Measurements from ENCODE around the gene LRATD1.
"Not testable (repeated sequence)": the region's sequence is repeated elsewhere in the genome, so short reads cannot be mapped to it uniquely, and the experiment has no call there.

The LRATD1 gene

GRCh38 chr2:14615760-14616159 is 16.8 kb upstream of the LRATD1 start:
- no peak overlapping the region for H3K4me3 ChIP-seq (ENCODE audit: low read depth in 1 of 5, low read length in 5 of 5)
- H3K27ac ChIP-seq (ENCODE audit: low read depth, low read length), result no peak overlapping the region
- H3K27me3 ChIP-seq (ENCODE audit: control insufficient read depth in 5 of 5, insufficient read depth in 4 of 5, low read length in 5 of 5), result peaks cover 0 to 4% (median 0%) of the 10 kb centered on the region in 5 donors
- H3K9me3 ChIP-seq (ENCODE audit: control insufficient read depth in 5 of 5, low read length in 5 of 5), result no peaks in the 10 kb centered on the region
- H3K9ac ChIP-seq (ENCODE audit: low read length in 5 of 5), result no peak overlapping the region
- H3K36me3 ChIP-seq (ENCODE audit: control insufficient read depth in 5 of 5, insufficient read depth in 5 of 5, low read length in 5 of 5), result no peaks in the 10 kb centered on the region
- no peaks in the 10 kb centered on the region for H3K4me1 ChIP-seq (ENCODE audit: control insufficient read depth in 5 of 5, insufficient read depth in 5 of 5, low read length in 5 of 5)

DNA sequence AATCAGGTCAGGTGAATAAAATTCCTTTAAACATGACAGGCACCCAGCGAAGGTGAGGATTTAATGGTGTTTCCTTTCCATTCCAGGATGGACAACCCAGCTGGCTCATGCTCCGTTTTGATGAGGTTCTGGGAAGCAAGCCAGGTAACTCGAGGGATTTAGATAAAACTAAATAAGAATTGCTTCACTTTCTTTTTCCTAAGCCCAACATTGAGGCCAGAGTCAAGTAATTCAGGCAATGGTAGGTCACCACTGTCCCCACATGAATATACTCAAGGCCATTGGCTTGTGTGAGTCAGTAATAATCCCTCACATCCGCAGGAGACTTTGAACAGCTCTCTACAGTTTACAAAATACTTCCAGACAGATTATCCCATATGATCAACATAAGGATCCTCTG is 16.2 kb upstream of the LRATD1 start:
- H3K4me1 ChIP-seq (ENCODE audit: control insufficient read depth in 5 of 5, insufficient read depth in 5 of 5, low read length in 5 of 5), result no peaks in the 10 kb centered on the region
- no peak overlapping the region for H3K9ac ChIP-seq (ENCODE audit: low read length in 5 of 5)
- H3K9me3 ChIP-seq (ENCODE audit: control insufficient read depth in 5 of 5, low read length in 5 of 5), result no peaks in the 10 kb centered on the region
- H3K27me3 ChIP-seq (ENCODE audit: control insufficient read depth in 5 of 5, insufficient read depth in 4 of 5, low read length in 5 of 5), result peaks cover 0 to 4% (median 0%) of the 10 kb centered on the region in 5 donors
- H3K27ac ChIP-seq (ENCODE audit: low read depth, low read length), result no peak overlapping the region
- H3K36me3 ChIP-seq (ENCODE audit: control insufficient read depth in 5 of 5, insufficient read depth in 5 of 5, low read length in 5 of 5), result no peaks in the 10 kb centered on the region
- H3K4me3 ChIP-seq (ENCODE audit: low read depth in 1 of 5, low read length in 5 of 5), result no peak overlapping the region

GRCh38 chr2:14616950-14617349 is 15.6 kb upstream of the LRATD1 start:
- Histone ChIP-seq H3K4me3 (ENCODE audit: low read depth in 1 of 5, low read length in 5 of 5) (no peak overlapping the region), H3K9me3 (ENCODE audit: control insufficient read depth in 5 of 5, low read length in 5 of 5) (no peaks in the 10 kb centered on the region), H3K36me3 (ENCODE audit: control insufficient read depth in 5 of 5, insufficient read depth in 5 of 5, low read length in 5 of 5) (no peaks in the 10 kb centered on the region), H3K9ac (ENCODE audit: low read length in 5 of 5) (no peak overlapping the region), H3K27me3 (ENCODE audit: control insufficient read depth in 5 of 5, insufficient read depth in 4 of 5, low read length in 5 of 5) (peaks cover 0 to 4% (median 0%) of the 10 kb centered on the region in 5 donors), H3K4me1 (ENCODE audit: control insufficient read depth in 5 of 5, insufficient read depth in 5 of 5, low read length in 5 of 5) (no peaks in the 10 kb centered on the region), H3K27ac (ENCODE audit: low read depth, low read length) (no peak overlapping the region)

GRCh38 chr2:14619441-14619840 is 13.1 kb upstream of the LRATD1 start:
- no peak overlapping the region for H3K9ac ChIP-seq (ENCODE audit: low read length in 5 of 5)
- no peaks in the 10 kb centered on the region for H3K4me1 ChIP-seq (ENCODE audit: control insufficient read depth in 5 of 5, insufficient read depth in 5 of 5, low read length in 5 of 5)
- peaks cover 0 to 2% (median 0%) of the 10 kb centered on the region in 5 donors for H3K27me3 ChIP-seq (ENCODE audit: control insufficient read depth in 5 of 5, insufficient read depth in 4 of 5, low read length in 5 of 5)
- H3K36me3 ChIP-seq (ENCODE audit: control insufficient read depth in 5 of 5, insufficient read depth in 5 of 5, low read length in 5 of 5), result no peaks in the 10 kb centered on the region
- no peak overlapping the region for H3K27ac ChIP-seq (ENCODE audit: low read depth, low read length)
- no peaks in the 10 kb centered on the region for H3K9me3 ChIP-seq (ENCODE audit: control insufficient read depth in 5 of 5, low read length in 5 of 5)
- H3K4me3 ChIP-seq (ENCODE audit: low read depth in 1 of 5, low read length in 5 of 5), result no peak overlapping the region

DNA sequence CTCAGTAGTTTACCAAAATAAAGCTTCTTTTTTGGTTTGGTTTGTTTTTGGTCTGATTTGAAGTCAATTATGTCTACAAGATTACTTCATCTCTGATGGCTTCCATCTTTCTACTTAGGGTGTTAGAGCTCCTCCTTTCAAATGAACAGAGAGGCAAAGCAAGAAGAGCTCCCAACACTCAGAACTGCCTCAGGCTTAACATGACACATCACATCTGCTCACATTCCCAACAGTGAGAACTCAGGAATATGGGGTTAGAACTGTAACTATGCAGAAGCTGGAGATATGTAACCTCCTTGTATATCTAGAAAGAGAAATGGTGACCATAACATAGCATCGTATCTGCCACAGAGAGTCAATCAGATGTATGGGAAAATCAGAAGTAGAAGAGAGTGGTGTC is 11.4 kb upstream of the LRATD1 start:
- Histone ChIP-seq H3K9me3 (ENCODE audit: control insufficient read depth in 5 of 5, low read length in 5 of 5) (no peaks in the 10 kb centered on the region), H3K36me3 (ENCODE audit: control insufficient read depth in 5 of 5, insufficient read depth in 5 of 5, low read length in 5 of 5) (no peaks in the 10 kb centered on the region), H3K4me1 (ENCODE audit: control insufficient read depth in 5 of 5, insufficient read depth in 5 of 5, low read length in 5 of 5) (no peaks in the 10 kb centered on the region), H3K27me3 (ENCODE audit: control insufficient read depth in 5 of 5, insufficient read depth in 4 of 5, low read length in 5 of 5) (peaks cover 0 to 2% (median 0%) of the 10 kb centered on the region in 5 donors), H3K4me3 (ENCODE audit: low read depth in 1 of 5, low read length in 5 of 5) (no peak overlapping the region), H3K27ac (ENCODE audit: low read depth, low read length) (no peak overlapping the region), H3K9ac (ENCODE audit: low read length in 5 of 5) (no peak overlapping the region)

- Histone ChIP-seq H3K4me3 (ENCODE audit: low read depth in 1 of 5, low read length in 5 of 5) (no peak overlapping the region), H3K4me1 (ENCODE audit: control insufficient read depth in 5 of 5, insufficient read depth in 5 of 5, low read length in 5 of 5) (no peaks in the 10 kb centered on the region), H3K27me3 (ENCODE audit: control insufficient read depth in 5 of 5, insufficient read depth in 4 of 5, low read length in 5 of 5) (peaks cover 0 to 2% (median 0%) of the 10 kb centered on the region in 5 donors), H3K9me3 (ENCODE audit: control insufficient read depth in 5 of 5, low read length in 5 of 5) (no peaks in the 10 kb centered on the region), H3K27ac (ENCODE audit: low read depth, low read length) (no peak overlapping the region), H3K36me3 (ENCODE audit: control insufficient read depth in 5 of 5, insufficient read depth in 5 of 5, low read length in 5 of 5) (no peaks in the 10 kb centered on the region), H3K9ac (ENCODE audit: low read length in 5 of 5) (no peak overlapping the region)
Observed at GRCh38 chr2:14621906-14622549, 10.5 kb upstream of the LRATD1 start.

GRCh38 chr2:14622550-14622939 is 10.0 kb upstream of the LRATD1 start:
- not testable (repeated sequence) for H3K9ac ChIP-seq (ENCODE audit: low read length in 5 of 5); H3K27ac ChIP-seq (ENCODE audit: low read depth, low read length); H3K4me1 ChIP-seq (ENCODE audit: control insufficient read depth in 5 of 5, insufficient read depth in 5 of 5, low read length in 5 of 5); H3K4me3 ChIP-seq (ENCODE audit: low read depth in 1 of 5, low read length in 5 of 5); H3K27me3 ChIP-seq (ENCODE audit: control insufficient read depth in 5 of 5, insufficient read depth in 4 of 5, low read length in 5 of 5); H3K36me3 ChIP-seq (ENCODE audit: control insufficient read depth in 5 of 5, insufficient read depth in 5 of 5, low read length in 5 of 5); H3K9me3 ChIP-seq (ENCODE audit: control insufficient read depth in 5 of 5, low read length in 5 of 5)

- Histone ChIP-seq H3K4me3 (ENCODE audit: low read depth in 1 of 5, low read length in 5 of 5) (no peak overlapping the region), H3K4me1 (ENCODE audit: control insufficient read depth in 5 of 5, insufficient read depth in 5 of 5, low read length in 5 of 5) (no peaks in the 10 kb centered on the region), H3K27me3 (ENCODE audit: control insufficient read depth in 5 of 5, insufficient read depth in 4 of 5, low read length in 5 of 5) (peaks cover 0 to 2% (median 0%) of the 10 kb centered on the region in 5 donors), H3K9ac (ENCODE audit: low read length in 5 of 5) (no peak overlapping the region), H3K9me3 (ENCODE audit: control insufficient read depth in 5 of 5, low read length in 5 of 5) (no peaks in the 10 kb centered on the region), H3K36me3 (ENCODE audit: control insufficient read depth in 5 of 5, insufficient read depth in 5 of 5, low read length in 5 of 5) (no peaks in the 10 kb centered on the region), H3K27ac (ENCODE audit: low read depth, low read length) (no peak overlapping the region)
Observed at GRCh38 chr2:14623237-14623636, 9.3 kb upstream of the LRATD1 start.

DNA sequence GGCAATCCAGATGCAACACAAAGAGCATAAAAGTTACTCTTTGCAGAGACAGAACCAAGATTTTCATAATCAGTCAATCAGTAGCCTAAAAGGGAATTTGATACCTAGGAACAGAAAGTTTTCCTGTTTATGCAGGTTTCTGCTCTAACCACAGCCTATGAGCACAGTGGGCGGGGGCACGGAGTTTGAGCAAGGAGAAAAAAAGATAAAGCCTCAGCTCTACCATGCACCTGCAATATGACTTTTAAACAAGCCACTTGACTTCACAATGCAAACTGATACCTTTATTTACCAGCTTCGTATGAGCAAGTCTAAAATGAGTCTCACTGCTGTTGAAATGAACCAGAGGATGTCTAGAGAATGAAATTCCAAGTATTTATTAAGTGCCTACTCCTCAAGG is 5.6 kb upstream of the LRATD1 start:
- Histone ChIP-seq H3K9ac (ENCODE audit: low read length in 5 of 5) (no peak overlapping the region), H3K9me3 (ENCODE audit: control insufficient read depth in 5 of 5, low read length in 5 of 5) (no peaks in the 10 kb centered on the region), H3K27me3 (ENCODE audit: control insufficient read depth in 5 of 5, insufficient read depth in 4 of 5, low read length in 5 of 5) (peaks cover 0 to 12% (median 6%) of the 10 kb centered on the region in 5 donors), H3K27ac (ENCODE audit: low read depth, low read length) (no peak overlapping the region), H3K4me3 (ENCODE audit: low read depth in 1 of 5, low read length in 5 of 5) (no peak overlapping the region), H3K36me3 (ENCODE audit: control insufficient read depth in 5 of 5, insufficient read depth in 5 of 5, low read length in 5 of 5) (no peaks in the 10 kb centered on the region), H3K4me1 (ENCODE audit: control insufficient read depth in 5 of 5, insufficient read depth in 5 of 5, low read length in 5 of 5) (peaks cover 0 to 2% (median 1%) of the 10 kb centered on the region in 5 donors)

DNA sequence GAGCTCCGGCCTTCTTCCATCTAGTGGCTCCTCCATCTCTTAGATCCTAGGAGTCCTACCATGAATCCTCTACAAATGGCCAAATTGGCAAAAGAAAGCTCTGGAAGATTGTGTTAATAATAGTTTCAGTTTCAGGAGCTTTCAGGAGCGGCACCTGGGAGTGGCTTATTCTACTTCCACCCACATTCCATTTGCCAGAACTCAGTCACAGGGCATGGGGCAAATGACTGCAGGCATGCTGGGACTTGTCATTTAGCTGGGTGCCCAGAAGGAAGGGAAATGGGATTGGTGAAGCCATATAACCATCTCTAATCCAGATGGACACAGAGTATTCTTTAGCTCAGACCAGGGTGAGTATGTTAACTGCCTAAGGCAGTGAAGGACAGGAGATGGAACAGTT is 3.6 kb upstream of the LRATD1 start:
- peaks cover 0 to 22% (median 20%) of the 10 kb centered on the region in 5 donors for H3K4me1 ChIP-seq (ENCODE audit: control insufficient read depth in 5 of 5, insufficient read depth in 5 of 5, low read length in 5 of 5)
- H3K9me3 ChIP-seq (ENCODE audit: control insufficient read depth in 5 of 5, low read length in 5 of 5), result no peaks in the 10 kb centered on the region
- H3K27ac ChIP-seq (ENCODE audit: low read depth, low read length), result no peak overlapping the region
- H3K27me3 ChIP-seq (ENCODE audit: control insufficient read depth in 5 of 5, insufficient read depth in 4 of 5, low read length in 5 of 5), result peaks cover 10 to 28% (median 23%) of the 10 kb centered on the region in 5 donors
- no peak overlapping the region for H3K4me3 ChIP-seq (ENCODE audit: low read depth in 1 of 5, low read length in 5 of 5)
- no peaks in the 10 kb centered on the region for H3K36me3 ChIP-seq (ENCODE audit: control insufficient read depth in 5 of 5, insufficient read depth in 5 of 5, low read length in 5 of 5)
- no peak overlapping the region for H3K9ac ChIP-seq (ENCODE audit: low read length in 5 of 5)

Data from subcutaneous abdominal adipose tissue (tissue), 5 donors.